ENCODE results near the gene SLC35B2.
"Not testable (repeated sequence)": the region's sequence is repeated elsewhere in the genome, so short reads cannot be mapped to it uniquely, and the experiment has no call there.

Gene SLC35B2

GRCh38 chr6:44232676-44233566 is 24.4 kb downstream of the SLC35B2 start:
- DNase-seq: no peak

GRCh38 chr6:44231426-44231825 is 25.9 kb downstream of the SLC35B2 start:
- not testable (repeated sequence) for DNase-seq

- no peak for DNase-seq
Observed at GRCh38 chr6:44230034-44230675, 27.2 kb downstream of the SLC35B2 start.

- no peak for DNase-seq
Observed at GRCh38 chr6:44229376-44230033, 27.8 kb downstream of the SLC35B2 start.

GRCh38 chr6:44228836-44229235 is 28.5 kb downstream of the SLC35B2 start:
- no peak for DNase-seq

- no peak for DNase-seq
Observed at GRCh38 chr6:44228433-44228832, 28.9 kb downstream of the SLC35B2 start.

GRCh38 chr6:44228031-44228430 is 29.3 kb downstream of the SLC35B2 start:
- no peak for DNase-seq

- DNase-seq: no peak
Observed at GRCh38 chr6:44227148-44227793, 30.1 kb downstream of the SLC35B2 start.

GRCh38 chr6:44226368-44227147 is 30.8 kb downstream of the SLC35B2 start:
- DNase-seq: peak; percentile 72

GRCh38 chr6:44225579-44226325 is 31.6 kb downstream of the SLC35B2 start:
- peak; percentile 90 for DNase-seq

- no peak for DNase-seq
Observed at GRCh38 chr6:44224965-44225305, 32.4 kb downstream of the SLC35B2 start.

GRCh38 chr6:44224029-44224964 is 33.0 kb downstream of the SLC35B2 start:
- DNase-seq: peak; percentile 89

- DNase-seq: peak; percentile 89
Observed at GRCh38 chr6:44223319-44224028, 33.9 kb downstream of the SLC35B2 start, which contains the start of gene SLC29A1. Gene SLC29A1 (plus strand): TSS chr6:44223595. CDS start chr6:44227314, 3,719 bp downstream.

GRCh38 chr6:44222486-44223318 is 34.6 kb downstream of the SLC35B2 start:
- DNase-seq: no peak

GRCh38 chr6:44221961-44222335 is 35.4 kb downstream of the SLC35B2 start:
- DNase-seq: no peak

GRCh38 chr6:44221291-44221960 is 35.9 kb downstream of the SLC35B2 start:
- peak; percentile 93 for DNase-seq

GRCh38 chr6:44220913-44221290 is 36.4 kb downstream of the SLC35B2 start:
- DNase-seq: no peak

Measured in OCI-M1 (cell line).